ENCODE results near the gene PPP1R16B.

PPP1R16B gene

DNA sequence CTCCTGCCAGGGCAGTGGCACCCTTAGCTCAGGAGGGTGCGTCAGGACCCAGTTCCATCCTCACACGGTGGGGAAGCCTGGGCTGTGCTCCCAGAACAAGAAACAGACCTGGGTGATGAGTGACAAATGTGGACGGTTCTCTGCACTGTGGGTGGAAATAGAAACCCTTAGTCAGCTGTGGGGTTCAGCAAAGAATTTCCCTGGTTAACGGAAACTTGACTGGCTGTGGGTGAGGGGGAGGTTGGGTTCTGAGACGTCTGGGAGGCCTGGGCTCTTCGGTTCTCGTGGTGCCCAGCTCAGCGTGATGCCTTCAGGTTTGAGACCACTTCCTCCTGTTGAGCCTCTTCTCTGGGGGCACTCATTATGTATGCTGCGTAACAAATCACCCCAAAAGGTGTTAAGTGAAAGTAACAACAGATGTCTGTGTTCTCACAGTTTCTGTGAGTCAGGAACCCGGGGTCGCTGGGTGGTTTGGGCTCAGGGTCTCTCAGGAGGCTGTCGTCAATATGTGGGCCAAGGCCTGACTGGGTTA is 67.6 kb downstream of the PPP1R16B start:
- in situ Hi-C loops (cut with MboI; ENCODE audit: low sequenced_read_pairs) = no loop called here

DNA sequence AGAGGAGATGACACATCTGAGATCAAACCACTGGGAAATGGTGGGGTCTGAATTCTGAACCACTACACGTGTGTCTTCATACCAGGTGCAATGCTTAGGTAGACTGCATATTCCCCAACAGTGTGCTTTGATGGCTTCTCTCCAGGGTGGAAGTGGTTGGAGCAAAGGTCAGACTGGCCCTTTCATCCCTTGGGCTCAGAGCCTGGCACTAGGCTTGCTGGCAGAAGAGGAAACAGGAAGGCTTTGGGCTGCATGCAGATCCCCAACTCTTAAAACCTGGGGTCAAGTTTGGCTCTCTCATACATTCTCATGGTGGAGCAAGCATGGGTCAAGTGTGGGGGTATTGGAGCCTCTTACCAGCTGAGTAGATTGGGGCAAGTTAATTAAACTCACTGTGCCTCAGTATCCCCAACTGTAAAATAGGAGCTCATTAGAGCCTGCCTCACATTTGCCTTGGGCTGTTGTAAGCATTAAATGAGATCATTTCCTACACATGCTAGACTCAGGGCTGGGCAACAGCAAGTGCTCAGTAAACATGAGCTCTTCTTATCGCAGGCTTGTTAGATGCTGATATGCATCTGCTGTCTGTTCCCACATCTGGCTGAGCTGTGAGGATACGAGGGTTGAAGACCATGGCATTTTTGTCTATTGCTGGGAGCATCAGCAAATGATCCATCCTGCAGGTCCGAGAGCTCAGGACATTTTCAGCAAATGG is 69.1 kb downstream of the PPP1R16B start:
- in situ Hi-C loops (cut with MboI; ENCODE audit: low sequenced_read_pairs) = no loop called here

GRCh38 chr20:38875175-38875993 is 69.9 kb downstream of the PPP1R16B start:
- in situ Hi-C loops (cut with MboI; ENCODE audit: low sequenced_read_pairs) = no loop called here

DNA sequence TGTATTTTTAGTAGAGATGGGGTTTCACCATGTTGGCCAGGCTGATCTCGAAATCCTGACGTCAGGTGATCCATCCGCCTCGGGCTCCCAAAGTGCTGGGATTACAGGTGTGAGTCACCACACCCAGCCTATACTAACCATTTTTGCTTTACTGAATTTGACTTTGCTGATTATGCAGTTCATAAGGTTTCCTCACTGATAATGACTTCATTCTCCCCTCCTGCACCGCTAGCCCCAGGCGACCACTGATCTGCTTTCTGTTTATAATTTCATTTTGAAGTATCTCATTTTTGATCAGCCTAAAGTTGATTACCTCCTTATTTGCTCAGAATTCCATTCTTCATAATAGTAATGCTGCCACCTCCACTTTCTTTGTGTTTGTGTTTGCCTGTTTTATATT is 72.0 kb downstream of the PPP1R16B start:
- in situ Hi-C loops (cut with MboI; ENCODE audit: low sequenced_read_pairs) = no loop called here

- in situ Hi-C loops (cut with MboI; ENCODE audit: low sequenced_read_pairs) = no loop called here
Measured at GRCh38 chr20:38878866-38879265, 73.4 kb downstream of the PPP1R16B start.

- in situ Hi-C loops (cut with MboI; ENCODE audit: low sequenced_read_pairs) = no loop called here
Measured at GRCh38 chr20:38880952-38881735, 75.6 kb downstream of the PPP1R16B start.

DNA sequence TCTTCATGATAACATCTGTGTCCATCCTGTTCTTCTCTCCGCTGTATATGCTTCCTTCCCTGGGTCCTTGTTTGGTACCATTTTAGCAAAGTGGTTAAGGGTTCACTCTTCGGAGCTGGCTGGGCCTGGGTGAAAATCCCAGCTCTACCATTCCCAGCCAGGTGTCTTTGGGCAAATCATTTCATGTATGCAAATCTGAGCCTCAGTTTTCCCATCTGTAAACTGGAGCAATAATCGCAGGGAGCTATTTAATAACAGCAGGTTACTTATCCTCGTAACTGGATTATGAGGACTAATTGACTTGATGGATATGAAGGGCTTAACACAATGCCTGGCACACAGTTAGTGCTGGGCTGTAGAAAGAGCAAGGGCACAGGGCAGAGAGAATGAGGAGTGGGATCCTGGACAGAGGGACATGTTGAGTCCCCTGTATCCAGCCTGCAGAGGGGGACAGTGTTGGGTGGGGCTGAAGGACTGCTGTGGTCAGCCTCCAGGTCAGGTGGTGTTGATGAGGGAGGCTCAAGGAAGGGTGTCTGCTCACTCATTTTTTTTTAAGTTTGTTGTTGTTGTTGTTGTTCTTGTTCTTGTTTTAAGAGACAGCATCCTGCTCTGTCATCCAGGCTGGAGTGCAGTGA is 76.4 kb downstream of the PPP1R16B start:
- in situ Hi-C loops (cut with MboI; ENCODE audit: low sequenced_read_pairs) = no loop called here

- in situ Hi-C loops (cut with MboI; ENCODE audit: low sequenced_read_pairs) = no loop called here
Measured at GRCh38 chr20:38882600-38882999, 77.1 kb downstream of the PPP1R16B start.

DNA sequence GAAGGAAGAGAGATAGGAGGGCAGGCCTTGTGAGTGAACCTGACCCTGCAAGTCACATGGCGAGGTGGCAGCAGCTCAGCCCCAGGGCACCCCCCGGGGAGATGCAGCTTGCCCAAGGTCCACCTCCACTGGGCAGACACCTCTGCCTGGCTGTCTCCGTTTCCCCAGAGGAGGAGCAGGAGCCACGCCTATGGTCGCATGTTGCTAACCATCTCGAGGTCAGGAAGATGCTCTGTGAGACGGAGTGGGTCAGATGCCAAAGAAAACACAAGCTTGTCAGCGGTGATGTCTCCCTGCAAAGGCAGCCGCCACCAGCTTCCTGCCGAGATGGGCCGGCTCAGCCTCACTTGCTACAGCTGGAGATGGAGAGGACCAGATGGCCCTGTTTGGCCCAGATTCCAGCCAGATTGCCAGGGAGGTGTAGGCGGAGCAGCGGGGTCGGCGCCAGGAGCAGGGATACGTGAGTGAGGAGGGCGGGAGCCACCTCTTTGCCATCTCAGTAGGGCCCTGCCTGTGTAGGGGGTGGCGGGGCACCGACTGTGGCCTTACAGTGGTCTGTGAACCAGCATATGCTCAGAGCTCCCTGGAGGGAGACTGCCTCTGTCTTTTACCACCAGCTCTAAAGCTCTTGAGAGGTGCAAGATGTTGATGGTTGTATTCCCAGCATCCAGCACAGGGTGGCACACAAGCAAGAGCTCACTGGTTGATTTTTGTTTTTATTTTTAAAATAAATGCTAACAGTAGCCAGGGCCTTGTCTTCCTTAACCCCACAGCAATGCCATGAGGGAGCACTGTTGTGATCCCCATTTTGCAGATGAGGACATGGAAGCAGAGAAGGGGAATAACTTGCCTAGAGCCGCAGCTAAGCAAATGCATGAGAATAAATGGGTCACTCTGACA is 77.8 kb downstream of the PPP1R16B start:
- in situ Hi-C loops (cut with MboI; ENCODE audit: low sequenced_read_pairs) = no loop called here

DNA sequence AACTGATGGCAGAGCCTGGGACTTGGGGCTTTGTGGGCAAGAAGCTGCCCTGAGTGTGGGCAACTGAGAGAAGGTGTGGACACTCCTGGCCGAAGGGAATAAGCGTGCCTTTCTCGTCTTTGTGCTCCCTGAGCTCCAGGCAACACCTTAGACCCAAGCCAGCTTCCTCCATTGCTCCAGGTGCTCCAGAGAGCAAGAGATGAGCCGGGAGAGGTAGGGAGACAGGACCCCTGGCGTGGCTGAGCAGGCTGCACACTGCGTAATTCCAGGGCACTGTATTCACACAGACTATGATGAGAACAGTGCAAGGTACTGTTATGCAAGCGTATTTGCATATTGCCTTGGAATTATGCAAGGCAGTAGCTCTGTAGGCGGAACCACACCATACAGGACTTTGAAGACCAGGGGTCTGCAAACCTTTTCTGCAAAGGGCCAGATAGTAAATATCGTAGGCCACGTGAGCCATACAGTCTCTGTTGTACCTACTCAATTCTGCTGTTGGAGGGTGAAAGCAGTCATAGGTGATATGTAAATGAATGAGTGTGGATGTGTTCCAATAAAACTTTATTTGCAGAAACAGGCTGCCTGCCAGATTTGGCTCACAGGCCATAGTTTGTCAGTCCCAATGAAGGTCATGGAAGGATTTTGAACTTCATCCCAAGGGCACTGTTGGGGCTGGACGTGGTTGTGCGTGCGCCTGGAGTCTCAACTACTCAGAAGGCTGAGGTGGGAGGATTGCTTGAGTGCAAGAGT is 78.7 kb downstream of the PPP1R16B start:
- in situ Hi-C loops (cut with MboI; ENCODE audit: low sequenced_read_pairs) = no loop called here

DNA sequence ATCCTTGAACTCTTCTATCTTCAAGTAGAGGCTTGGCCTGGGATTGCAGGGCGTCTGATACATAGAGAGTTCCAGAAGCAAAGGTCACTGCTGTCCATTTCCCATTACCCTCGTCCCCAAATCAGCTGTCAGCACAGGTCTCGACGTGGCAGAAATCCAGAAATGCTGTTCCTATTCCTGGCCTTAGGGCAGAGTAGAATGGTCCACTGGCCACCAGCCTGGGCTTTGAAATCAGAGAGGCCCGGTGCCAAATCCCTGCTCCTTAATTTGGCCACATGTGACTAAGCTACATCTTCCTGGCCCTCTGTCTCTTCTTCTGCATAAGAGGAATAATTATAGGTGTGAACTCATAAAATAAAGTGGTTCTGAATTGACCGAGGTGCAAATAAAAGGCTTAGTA is 79.9 kb downstream of the PPP1R16B start:
- in situ Hi-C loops (cut with MboI; ENCODE audit: low sequenced_read_pairs) = no loop called here

- in situ Hi-C loops (cut with MboI; ENCODE audit: low sequenced_read_pairs) = no loop called here
Measured at GRCh38 chr20:38888059-38888831, 82.7 kb downstream of the PPP1R16B start.

- in situ Hi-C loops (cut with MboI; ENCODE audit: low sequenced_read_pairs) = no loop called here
Measured at GRCh38 chr20:38889050-38889449, 83.6 kb downstream of the PPP1R16B start.

DNA sequence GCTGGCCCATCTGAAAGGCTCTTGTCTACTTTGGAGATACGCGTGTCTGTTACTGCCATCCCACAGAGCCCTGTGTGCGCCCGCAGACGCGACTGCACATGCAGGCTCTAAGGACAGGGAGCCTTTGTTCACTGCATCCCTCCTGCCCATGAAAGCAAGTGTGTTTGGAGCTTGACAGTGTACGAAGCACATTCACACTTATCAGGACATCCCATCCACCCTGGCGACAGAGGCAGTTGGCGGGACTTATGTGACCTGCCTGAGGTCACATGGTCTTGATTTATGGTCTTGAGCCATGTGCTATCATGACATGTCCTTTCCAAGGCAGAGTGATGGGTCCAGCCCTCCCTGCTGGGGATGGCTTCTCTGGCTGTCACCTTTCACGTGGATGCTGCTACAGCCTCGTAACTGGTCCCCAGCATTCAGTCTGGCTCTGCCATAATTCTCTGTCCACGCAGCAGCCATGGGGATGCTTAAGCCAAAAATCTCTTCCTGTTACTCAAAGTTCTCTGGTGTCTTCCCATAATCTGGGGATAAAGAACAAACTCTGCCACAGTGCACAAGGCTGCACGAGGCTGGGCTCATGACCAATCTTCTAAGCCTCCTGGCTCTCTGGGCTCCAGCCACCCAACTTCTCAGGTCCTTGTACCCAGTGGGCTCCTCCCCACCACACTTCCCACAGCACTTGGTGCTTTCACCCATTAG is 84.4 kb downstream of the PPP1R16B start:
- in situ Hi-C loops (cut with MboI; ENCODE audit: low sequenced_read_pairs) = no loop called here

GRCh38 chr20:38890497-38890818 is 85.0 kb downstream of the PPP1R16B start:
- in situ Hi-C loops (cut with MboI; ENCODE audit: low sequenced_read_pairs) = no loop called here

DNA sequence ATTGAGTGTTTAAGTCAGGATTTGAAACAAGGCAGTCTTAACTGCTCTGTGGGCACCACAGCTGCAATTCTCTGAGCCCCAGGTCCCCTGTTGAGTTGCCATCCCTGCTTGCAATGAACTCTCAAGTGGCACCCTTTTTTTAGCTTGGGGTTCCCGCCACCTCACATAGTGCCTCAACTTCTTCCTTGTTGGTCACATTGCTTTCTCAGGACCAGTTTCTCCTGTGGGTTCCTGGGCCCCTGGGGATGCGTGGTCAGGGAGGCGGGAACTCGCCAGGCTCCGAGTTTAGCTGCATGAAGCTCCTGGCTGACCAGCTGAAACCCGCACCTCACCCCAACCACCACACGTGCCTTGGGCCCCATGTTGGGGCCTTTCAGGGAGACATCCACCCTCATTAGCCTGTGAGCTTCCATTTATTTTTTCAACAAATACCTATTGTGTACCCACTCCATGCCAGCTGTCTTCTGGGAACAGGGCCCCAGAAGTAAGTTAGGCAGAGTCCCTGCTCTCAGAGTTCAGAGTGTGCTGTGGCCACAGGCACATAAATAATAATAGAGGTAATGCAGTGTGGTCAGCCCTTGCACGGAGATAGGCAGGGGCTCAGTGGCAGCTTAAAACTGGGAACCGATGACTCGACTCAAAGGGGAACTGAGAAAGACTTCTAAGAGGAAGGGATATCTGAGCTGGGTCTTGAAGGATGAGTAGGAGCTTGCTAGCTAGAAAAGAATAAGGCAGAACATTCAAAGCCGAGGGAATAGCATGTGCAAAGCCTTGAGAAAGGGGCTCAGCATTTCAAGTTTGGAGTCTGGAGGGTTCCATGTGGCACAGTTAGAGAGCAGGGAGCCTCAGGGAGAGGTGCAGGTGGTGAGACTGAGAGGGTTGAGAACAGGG is 86.8 kb downstream of the PPP1R16B start:
- in situ Hi-C loops (cut with MboI; ENCODE audit: low sequenced_read_pairs) = no loop called here

- in situ Hi-C loops (cut with MboI; ENCODE audit: low sequenced_read_pairs) = no loop called here
Measured at GRCh38 chr20:38893056-38893564, 87.6 kb downstream of the PPP1R16B start.

Data from hTERT RPE-1 (cell line).